CD4-positive, alpha-beta T cell treated with Interleukin-6 for 4 hours (primary cell): ENCODE measurements around the gene JAKMIP3.
"Not testable (repeated sequence)": the region's sequence is repeated elsewhere in the genome, so short reads cannot be mapped to it uniquely, and the experiment has no call there.

ENCODE experiments used
- DNase-seq: peaks from one replicate; pipeline ENCODE4 v3.0.0-alpha.2; 2020; ENCODE audit warnings: mixed read lengths

The JAKMIP3 gene

DNA sequence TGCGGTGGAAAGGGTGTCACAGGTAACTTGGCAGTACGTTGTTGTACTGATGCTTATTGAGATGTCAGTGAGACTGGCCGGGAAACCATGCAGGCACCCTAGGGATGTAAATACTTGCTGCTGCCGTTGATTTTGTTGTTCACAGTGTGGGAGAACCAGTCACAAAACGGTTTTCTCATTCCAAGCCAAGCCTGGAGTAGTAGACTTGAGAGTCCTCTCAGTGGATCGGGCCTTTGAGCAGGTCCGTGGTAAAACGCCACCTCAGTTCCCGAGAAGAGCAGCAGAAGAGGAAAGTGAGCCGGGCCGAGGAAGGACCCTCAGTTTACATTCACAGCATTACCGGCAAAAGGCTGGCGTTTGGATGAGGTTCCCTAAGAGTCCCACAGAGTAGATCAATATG lies 1.1 kb downstream of the JAKMIP3 start:
- no peak for DNase-seq

DNA sequence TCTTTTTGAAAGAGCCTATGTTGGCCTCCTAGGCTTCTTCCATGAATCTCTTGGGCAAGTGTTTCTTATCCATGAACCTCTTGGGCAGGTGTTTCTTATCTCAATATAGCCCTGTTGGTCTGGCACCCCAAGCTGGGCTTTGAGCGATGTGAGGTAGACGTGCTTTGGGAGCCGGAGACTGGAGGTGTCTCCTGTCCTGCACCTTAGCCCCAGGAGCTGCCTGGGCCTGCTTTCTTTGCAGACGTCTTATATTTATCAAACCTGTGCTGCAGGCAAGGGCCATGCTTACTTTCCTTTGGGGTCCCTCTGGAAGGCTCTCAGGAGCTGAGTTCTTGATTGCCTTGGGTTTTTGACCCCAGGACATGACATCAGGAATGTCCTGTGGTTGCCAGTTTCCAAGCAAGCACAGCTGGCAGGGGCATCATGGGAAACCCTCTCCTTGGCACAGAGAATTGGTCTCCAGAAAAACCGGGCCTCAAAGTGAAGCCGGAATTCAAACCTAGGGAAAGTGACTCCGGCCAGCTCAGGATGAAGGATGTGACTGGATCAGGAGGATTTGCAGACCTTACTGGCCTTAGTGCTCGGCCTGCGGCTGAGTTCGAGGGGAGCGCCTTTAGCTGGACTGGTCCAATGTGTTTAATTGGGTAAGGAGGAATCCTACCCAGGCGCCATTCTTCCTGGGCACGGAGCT lies 2.8 kb downstream of the JAKMIP3 start:
- no peak for DNase-seq

GRCh38 chr10:132069122-132069848 lies 3.5 kb downstream of the JAKMIP3 start:
- no peak for DNase-seq

GRCh38 chr10:132069849-132070182 lies 4.1 kb downstream of the JAKMIP3 start:
- no peak for DNase-seq

DNA sequence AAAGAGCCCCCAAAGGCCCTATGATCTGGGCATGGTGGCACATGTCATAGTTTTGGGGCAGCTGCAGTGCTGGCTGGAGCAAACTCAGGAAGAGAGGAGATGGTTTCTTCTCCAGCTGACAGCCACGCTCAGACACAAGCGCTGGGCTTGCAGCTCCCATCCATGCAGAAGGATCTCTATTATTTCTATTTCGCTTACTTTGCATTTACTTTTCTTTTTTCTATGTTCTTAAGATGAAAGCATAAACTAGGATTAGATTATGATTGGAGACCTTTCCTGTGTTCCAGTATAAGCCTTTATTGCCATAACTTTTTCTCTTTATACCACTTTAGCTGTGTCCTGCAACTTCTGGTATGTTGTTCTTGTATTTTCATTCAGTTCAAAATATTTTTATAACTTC lies 5.0 kb downstream of the JAKMIP3 start:
- DNase-seq: no peak

GRCh38 chr10:132071667-132072066 lies 5.9 kb downstream of the JAKMIP3 start:
- DNase-seq: no peak

GRCh38 chr10:132075909-132076577 lies 10.3 kb downstream of the JAKMIP3 start:
- no peak for DNase-seq

- DNase-seq: no peak
These were observed 10.9 kb downstream of the JAKMIP3 start for GRCh38 chr10:132076578-132077081.

- no peak for DNase-seq
These were observed 11.3 kb downstream of the JAKMIP3 start for GRCh38 chr10:132077091-132077490.

DNA sequence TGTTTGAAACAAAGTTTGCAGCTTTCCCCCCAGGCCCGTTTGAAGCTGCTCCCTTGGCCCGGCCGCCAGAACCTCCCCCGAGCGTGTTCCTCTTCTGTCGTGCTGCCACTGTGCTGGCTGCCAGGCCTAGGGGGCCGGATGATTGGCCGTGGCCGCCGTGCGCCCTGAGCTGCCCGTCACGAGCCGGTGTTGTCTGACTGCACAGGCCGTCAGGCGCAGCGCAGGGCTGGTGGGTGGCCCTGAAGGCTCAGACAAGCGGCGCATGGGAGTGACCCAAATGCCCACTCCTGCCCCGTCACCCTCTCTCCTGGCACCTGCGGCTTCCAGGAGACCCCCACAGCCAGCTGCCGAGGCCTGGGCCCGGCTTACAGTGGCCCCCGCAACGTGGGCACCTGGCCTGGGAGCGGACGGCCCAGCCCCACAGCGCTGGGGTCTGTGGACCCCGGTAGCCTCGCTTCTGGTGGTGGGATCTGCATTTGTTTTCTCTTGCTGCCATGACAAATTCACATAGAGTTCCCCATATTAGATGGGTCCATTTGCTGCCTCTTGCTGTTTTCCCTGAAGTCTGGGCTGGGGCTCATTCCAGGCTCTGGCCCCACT lies 13.1 kb downstream of the JAKMIP3 start:
- DNase-seq: no peak

GRCh38 chr10:132084384-132084783 lies 18.6 kb downstream of the JAKMIP3 start:
- DNase-seq: not testable (repeated sequence)

- not testable (repeated sequence) for DNase-seq
These were observed 27.5 kb downstream of the JAKMIP3 start for GRCh38 chr10:132093236-132093635.

DNA sequence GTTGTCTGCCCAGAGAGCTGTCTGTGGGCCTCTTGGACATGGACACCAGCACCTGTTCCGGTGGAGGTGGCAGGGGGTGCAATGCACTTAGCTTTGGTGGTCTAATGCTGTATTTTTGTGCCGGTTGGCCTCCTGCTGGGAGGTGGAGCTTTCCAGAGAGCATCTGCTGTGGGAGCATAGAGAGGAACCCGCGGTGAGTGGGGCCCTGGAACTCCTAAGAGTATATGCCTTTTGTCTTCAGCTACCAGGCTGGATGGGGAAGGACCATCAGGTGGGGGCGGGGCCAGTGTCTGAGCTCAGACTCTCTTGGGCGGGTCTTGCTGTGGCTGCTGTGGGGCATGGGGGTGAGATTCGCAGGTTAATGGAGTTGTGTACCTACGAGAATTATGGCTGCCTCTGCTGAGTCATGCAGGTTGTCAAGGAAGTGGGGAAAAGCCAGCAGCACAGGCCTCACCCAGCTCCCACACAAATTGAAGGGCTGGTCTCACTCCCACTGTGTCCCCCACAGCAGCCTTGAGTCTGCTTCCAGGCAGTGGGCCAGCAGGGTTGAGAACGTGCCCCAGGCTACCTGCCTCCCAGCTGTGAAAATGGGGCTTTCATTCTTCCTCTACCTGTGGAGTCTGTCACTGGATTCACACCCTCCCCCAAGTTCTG lies 29.0 kb downstream of the JAKMIP3 start:
- no peak for DNase-seq

- DNase-seq: no peak
These were observed 29.8 kb downstream of the JAKMIP3 start for GRCh38 chr10:132095403-132096113.

GRCh38 chr10:132096223-132096622 lies 30.5 kb downstream of the JAKMIP3 start:
- DNase-seq: no peak

- DNase-seq: no peak
These were observed 31.2 kb downstream of the JAKMIP3 start for GRCh38 chr10:132096863-132097478.

DNA sequence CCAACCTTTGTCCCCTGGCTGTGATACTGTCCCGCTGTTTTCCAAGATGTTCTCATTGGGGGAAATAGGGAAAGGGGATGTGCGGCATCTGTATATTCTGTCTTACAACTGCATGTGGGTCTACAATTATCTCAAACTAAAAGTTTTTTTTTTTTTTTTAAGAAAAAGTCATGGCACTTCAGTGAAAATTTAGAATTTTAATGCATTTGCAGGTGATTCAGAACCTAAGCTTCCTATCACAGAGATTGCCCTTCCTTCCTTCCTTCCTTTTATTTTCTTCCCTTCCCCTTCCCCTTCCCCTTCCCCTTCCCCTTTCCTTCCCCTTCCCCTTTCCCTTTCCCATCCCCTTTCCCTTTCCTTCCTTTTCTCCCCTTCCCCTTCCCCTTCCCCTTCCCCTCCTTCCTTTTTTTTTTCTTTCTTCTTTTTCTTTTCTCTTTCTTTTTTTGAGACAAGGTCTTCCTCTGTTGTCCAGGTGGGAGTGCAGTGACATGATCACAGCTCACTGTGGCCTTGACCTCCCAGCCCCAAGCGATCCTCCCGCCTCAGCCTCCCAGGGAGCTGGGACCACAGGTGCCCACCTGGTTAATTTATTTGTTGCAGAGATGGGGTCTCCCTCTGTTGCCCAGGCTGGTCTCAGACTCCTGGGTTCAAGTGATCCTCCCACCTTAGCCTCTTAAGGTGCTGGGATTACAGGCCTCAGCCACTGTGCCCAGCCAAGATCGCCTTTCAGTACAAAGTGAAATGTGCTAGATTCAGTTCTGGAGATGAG lies 32.0 kb downstream of the JAKMIP3 start:
- DNase-seq: no peak

DNA sequence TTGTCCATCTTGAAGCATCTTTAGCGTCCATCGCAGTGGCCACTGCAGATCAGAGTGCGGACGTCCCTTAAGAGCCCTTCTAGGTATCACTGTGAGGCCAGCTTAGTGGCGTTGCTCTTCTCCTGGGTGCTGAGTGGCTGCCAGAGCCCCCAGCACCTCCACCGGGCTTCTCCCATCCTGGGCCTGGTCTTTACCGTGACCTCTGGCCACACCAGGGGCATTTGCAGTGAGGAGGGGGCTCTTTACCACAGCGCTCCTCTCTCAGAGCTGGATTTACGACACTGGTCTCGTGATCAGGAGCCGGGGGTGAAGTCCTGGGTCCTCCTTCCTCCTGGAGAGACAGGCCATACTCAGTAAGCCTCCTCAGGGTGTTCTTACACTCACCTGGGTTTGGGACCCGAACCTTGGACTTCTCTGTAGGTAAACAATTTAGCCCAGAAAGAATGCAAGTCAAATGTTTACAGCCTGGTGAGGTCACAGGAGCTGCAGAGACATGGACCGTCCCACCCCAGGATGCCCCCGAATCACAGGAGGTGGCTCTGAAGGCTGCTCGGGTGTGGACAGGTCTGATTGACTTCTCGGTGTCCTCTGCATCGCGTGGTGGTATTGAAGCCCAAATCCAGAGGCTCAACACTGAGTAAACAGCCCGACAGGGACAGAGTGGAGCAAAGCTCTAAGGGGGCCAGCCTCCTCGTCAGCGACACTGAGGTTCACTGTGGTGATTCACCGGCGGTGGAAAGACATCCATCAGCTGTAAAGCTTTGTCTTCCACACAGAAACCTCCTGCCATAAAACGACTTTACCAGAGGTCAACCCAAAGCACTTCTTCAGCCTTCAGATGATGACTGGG lies 33.0 kb downstream of the JAKMIP3 start:
- DNase-seq: no peak

- no peak for DNase-seq
These were observed 33.8 kb downstream of the JAKMIP3 start for GRCh38 chr10:132099389-132100090.
